HepG2 (cell line): ENCODE data around the gene KIF7. TPM values are rescaled to one million over a fixed set of nuclear protein-coding genes. Genes with fewer than 3 reads are reported as not detected.

ENCODE experiments used
- GATAD1 ChIP-seq: IDR thresholded peaks from 2 replicates; pipeline ENCODE4 v1.6.1; 2016; ENCODE audit warnings: missing genetic modification reagents, missing compliant biosample characterization
- IKZF5 ChIP-seq: IDR thresholded peaks from 2 replicates; pipeline ENCODE4 v1.6.1; 2018; ENCODE audit warnings: missing genetic modification reagents, mild to moderate bottlenecking, missing compliant biosample characterization
- ONECUT2 ChIP-seq: sonication (generic); formaldehyde crosslinking; IDR thresholded peaks from 2 replicates; pipeline ENCODE4 v1.4.0; 2020; ENCODE audit warnings: missing genetic modification reagents
- STAT5B ChIP-seq: sonication (generic); formaldehyde crosslinking; IDR thresholded peaks from 2 replicates; pipeline ENCODE4 v1.4.0; 2020; ENCODE audit warnings: missing genetic modification reagents
- TIGD3 ChIP-seq: sonication (generic); formaldehyde crosslinking; IDR thresholded peaks from 2 replicates; pipeline ENCODE4 v1.5.1; 2020; ENCODE audit warnings: mild to moderate bottlenecking, missing genetic modification reagents, borderline replicate concordance
- ZBTB20 ChIP-seq: sonication (generic); formaldehyde crosslinking; IDR thresholded peaks from 2 replicates; pipeline ENCODE4 v1.8.1; 2023; ENCODE audit warnings: missing genetic modification reagents, low read depth, mild to moderate bottlenecking, borderline replicate concordance
- ZFP91 ChIP-seq: sonication (generic); formaldehyde crosslinking; IDR thresholded peaks from 2 replicates; pipeline ENCODE4 v1.9.0; 2022; ENCODE audit warnings: missing genetic modification reagents, mild to moderate bottlenecking, borderline replicate concordance
- ZMYM3 ChIP-seq: sonication (generic); formaldehyde crosslinking; IDR thresholded peaks from 2 replicates; pipeline ENCODE4 v1.5.1; 2020; ENCODE audit warnings: mild to moderate bottlenecking, missing genetic modification reagents
- ZNF326 ChIP-seq: sonication (generic); formaldehyde crosslinking; IDR thresholded peaks from 2 replicates; pipeline ENCODE4 v1.4.0; 2020; ENCODE audit warnings: missing genetic modification reagents, borderline replicate concordance
- ZNF687 ChIP-seq: sonication (generic); formaldehyde crosslinking; IDR thresholded peaks from 2 replicates; pipeline ENCODE4 v1.5.1; 2020; ENCODE audit warnings: mild to moderate bottlenecking, missing genetic modification reagents, moderate library complexity
- ZNF747 ChIP-seq: sonication (generic); formaldehyde crosslinking; IDR thresholded peaks from 2 replicates; pipeline ENCODE4 v1.8.1; 2023; ENCODE audit warnings: missing genetic modification reagents, mild to moderate bottlenecking, borderline replicate concordance
- ZNF780A ChIP-seq: sonication (generic); formaldehyde crosslinking; IDR thresholded peaks from 2 replicates; pipeline ENCODE4 v1.8.0; 2022; ENCODE audit warnings: mild to moderate bottlenecking, missing genetic modification reagents, moderate library complexity
- polyA plus RNA-seq, 8 experiments: library from polyadenylated mRNA; depleted of rRNA in 3 of 8; stranded (reverse) in 7 of 8; unstranded in 1 of 8; fragments of >200 nt; fragmentation: Illumina TruSeq in 4 of 8; extraction: Trizol in 4 of 8; gene quantifications; 2 replicates each; pipeline versions ENCODE4 v1.2.1 to v1.2.3, GENCODE V29; 2011 to 2016; ENCODE audit warnings: low read depth in 4 of 8, missing spikeins in 1 of 8, mixed read lengths in 1 of 8; ENCODE audit not compliant: insufficient read depth in 1 of 8
- total RNA-seq, 5 experiments: library from RNA; depleted of rRNA; stranded (reverse); fragments of >200 nt; fragmentation: Illumina TruSeq; extraction: Trizol; gene quantifications; 2 replicates each; pipeline ENCODE4 v1.2.3, GENCODE V29; 2016; ENCODE audit warnings: low read depth in 1 of 5
- TF ChIP-seq, protein P1 (sequence below): sonication (generic); formaldehyde crosslinking; IDR thresholded peaks from 2 replicates; pipeline ENCODE4 v1.4.0; 2020; ENCODE audit warnings: mild to moderate bottlenecking, missing genetic modification reagents
- TF ChIP-seq, protein P2 (sequence below): sonication (generic); formaldehyde crosslinking; IDR thresholded peaks from 2 replicates; pipeline ENCODE4 v1.9.0; 2022; ENCODE audit warnings: low read depth, missing genetic modification reagents

Gene KIF7
- total and polyA plus RNA-seq, 2 of the 13 experiments (the other 11 are each of a cell fraction or from before 2014, with no cell fraction given): 1.5 to 6.2 TPM

- TF ChIP-seq, protein P1, sequence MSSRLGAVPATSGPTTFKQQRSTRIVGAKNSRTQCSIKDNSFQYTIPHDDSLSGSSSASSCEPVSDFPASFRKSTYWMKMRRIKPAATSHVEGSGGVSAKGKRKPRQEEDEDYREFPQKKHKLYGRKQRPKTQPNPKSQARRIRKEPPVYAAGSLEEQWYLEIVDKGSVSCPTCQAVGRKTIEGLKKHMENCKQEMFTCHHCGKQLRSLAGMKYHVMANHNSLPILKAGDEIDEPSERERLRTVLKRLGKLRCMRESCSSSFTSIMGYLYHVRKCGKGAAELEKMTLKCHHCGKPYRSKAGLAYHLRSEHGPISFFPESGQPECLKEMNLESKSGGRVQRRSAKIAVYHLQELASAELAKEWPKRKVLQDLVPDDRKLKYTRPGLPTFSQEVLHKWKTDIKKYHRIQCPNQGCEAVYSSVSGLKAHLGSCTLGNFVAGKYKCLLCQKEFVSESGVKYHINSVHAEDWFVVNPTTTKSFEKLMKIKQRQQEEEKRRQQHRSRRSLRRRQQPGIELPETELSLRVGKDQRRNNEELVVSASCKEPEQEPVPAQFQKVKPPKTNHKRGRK: no peak
- 0 out of 2 replicates have a peak, but pooled peaks have one; percentile 33 for TF ChIP-seq ZNF747 (CRISPR knock-in tag)
- TF ChIP-seq, protein P2, sequence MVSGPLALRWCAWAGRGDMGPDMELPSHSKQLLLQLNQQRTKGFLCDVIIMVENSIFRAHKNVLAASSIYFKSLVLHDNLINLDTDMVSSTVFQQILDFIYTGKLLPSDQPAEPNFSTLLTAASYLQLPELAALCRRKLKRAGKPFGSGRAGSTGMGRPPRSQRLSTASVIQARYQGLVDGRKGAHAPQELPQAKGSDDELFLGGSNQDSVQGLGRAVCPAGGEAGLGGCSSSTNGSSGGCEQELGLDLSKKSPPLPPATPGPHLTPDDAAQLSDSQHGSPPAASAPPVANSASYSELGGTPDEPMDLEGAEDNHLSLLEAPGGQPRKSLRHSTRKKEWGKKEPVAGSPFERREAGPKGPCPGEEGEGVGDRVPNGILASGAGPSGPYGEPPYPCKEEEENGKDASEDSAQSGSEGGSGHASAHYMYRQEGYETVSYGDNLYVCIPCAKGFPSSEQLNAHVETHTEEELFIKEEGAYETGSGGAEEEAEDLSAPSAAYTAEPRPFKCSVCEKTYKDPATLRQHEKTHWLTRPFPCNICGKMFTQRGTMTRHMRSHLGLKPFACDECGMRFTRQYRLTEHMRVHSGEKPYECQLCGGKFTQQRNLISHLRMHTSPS (CRISPR knock-in tag): no peak
- TF ChIP-seq ONECUT2 (CRISPR knock-in tag): no peak
- TF ChIP-seq STAT5B (CRISPR knock-in tag): no peak
- 0 out of 2 replicates have a peak, but pooled peaks have one; percentile 4 for TF ChIP-seq ZMYM3 (CRISPR knock-in tag)
- TF ChIP-seq IKZF5: 0 out of 2 replicates have a peak, but pooled peaks have one; percentile 9
- TF ChIP-seq ZBTB20 (CRISPR knock-in tag): no peak
- TF ChIP-seq ZNF326: no peak
- TF ChIP-seq GATAD1 (CRISPR knock-in tag): peak; percentile 64
- peak; percentile 44; the same call in 1 of the 2 replicates for TF ChIP-seq ZFP91 (CRISPR knock-in tag)
- TF ChIP-seq TIGD3 (CRISPR knock-in tag): no peak
- no peak for TF ChIP-seq ZNF780A (CRISPR knock-in tag)
- peak; percentile 82 for TF ChIP-seq ZNF687 (CRISPR knock-in tag)
Measured at GRCh38 chr15:89654847-89655805, at the start of gene KIF7 (continued).
